ENCODE results near the gene S1PR5.
"Not testable (repeated sequence)": the region's sequence is repeated elsewhere in the genome, so short reads cannot be mapped to it uniquely, and the experiment has no call there.

The S1PR5 gene

GRCh38 chr19:10552510-10553053, 35.3 kb upstream of the S1PR5 start:
- TF ChIP-seq CTCF (IDR thresholded peaks at IDR 0.05; ENCODE audit: borderline replicate concordance, insufficient read depth, low read depth, low read length): no peak
- H3K4me3 ChIP-seq (ENCODE audit: low read depth, low read length): no peak overlapping the region

GRCh38 chr19:10551698-10552301, 34.6 kb upstream of the S1PR5 start:
- peak; percentile 14; the same call in 1 of the 2 replicates for TF ChIP-seq CTCF (IDR thresholded peaks at IDR 0.05; ENCODE audit: borderline replicate concordance, insufficient read depth, low read depth, low read length)
- H3K4me3 ChIP-seq (ENCODE audit: low read depth, low read length): no peak overlapping the region

GRCh38 chr19:10551006-10551405, 33.8 kb upstream of the S1PR5 start:
- not testable (repeated sequence) for H3K4me3 ChIP-seq (ENCODE audit: low read depth, low read length)

- TF ChIP-seq CTCF (IDR thresholded peaks at IDR 0.05; ENCODE audit: borderline replicate concordance, insufficient read depth, low read depth, low read length): no peak
- H3K4me3 ChIP-seq (ENCODE audit: low read depth, low read length): no peak overlapping the region
These were observed 33.1 kb upstream of the S1PR5 start for GRCh38 chr19:10550336-10550735.

GRCh38 chr19:10549733-10550132, 32.5 kb upstream of the S1PR5 start:
- no peak for TF ChIP-seq CTCF (IDR thresholded peaks at IDR 0.05; ENCODE audit: borderline replicate concordance, insufficient read depth, low read depth, low read length)
- H3K4me3 ChIP-seq (ENCODE audit: low read depth, low read length): no peak overlapping the region

- no peak overlapping the region for H3K4me3 ChIP-seq (ENCODE audit: low read depth, low read length)
- no peak for TF ChIP-seq CTCF (IDR thresholded peaks at IDR 0.05; ENCODE audit: borderline replicate concordance, insufficient read depth, low read depth, low read length)
These were observed 31.6 kb upstream of the S1PR5 start for GRCh38 chr19:10548746-10549276.

- no peak overlapping the region for H3K4me3 ChIP-seq (ENCODE audit: low read depth, low read length)
- no peak for TF ChIP-seq CTCF (IDR thresholded peaks at IDR 0.05; ENCODE audit: borderline replicate concordance, insufficient read depth, low read depth, low read length)
These were observed 29.6 kb upstream of the S1PR5 start for GRCh38 chr19:10546817-10547216.

Data from GM12875 (cell line).